GM19372 (cell line): ENCODE results near the gene CLPTM1.
"Not testable (repeated sequence)": the region's sequence is repeated elsewhere in the genome, so short reads cannot be mapped to it uniquely, and the experiment has no call there.

ENCODE experiments used
- ATAC-seq: cut with Tn5 transposase; IDR thresholded peaks from one replicate; pipeline ENCODE4 v1.9.1; 2021; ENCODE audit warnings: mild to moderate bottlenecking, low read depth, moderate library complexity; ENCODE audit not compliant: unreplicated experiment

The CLPTM1 gene

GRCh38 chr19:44972802-44973201 is 17.6 kb downstream of the CLPTM1 start:
- ATAC-seq: no peak

- ATAC-seq: no peak
Measured at GRCh38 chr19:44973982-44974735, 19.0 kb downstream of the CLPTM1 start.

- ATAC-seq: no peak
Measured at GRCh38 chr19:44974857-44975256, 19.7 kb downstream of the CLPTM1 start.

- ATAC-seq: no peak
Measured at GRCh38 chr19:44975444-44975843, 20.3 kb downstream of the CLPTM1 start.

- no peak for ATAC-seq
Measured at GRCh38 chr19:44984005-44984404, 28.8 kb downstream of the CLPTM1 start.

DNA sequence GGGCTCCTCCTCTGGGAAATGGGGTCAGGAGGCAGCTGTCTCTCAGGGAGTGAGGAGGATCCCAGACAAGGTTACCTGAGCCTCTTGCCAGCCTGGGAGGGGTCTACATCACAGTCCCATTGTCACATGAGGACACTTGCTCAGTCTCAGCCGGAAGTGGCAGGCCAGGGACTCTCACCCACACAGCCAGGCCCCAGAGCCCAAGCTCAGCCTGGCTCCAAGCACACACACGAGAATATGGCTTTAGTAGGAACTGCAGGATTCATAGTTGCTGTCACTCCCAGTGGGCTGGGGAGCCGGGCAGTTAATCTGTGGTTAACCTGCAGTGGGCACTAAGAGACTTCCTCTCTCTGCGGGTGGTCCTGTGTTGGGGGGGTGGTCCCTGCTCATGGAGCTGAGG is 30.3 kb downstream of the CLPTM1 start:
- no peak for ATAC-seq

DNA sequence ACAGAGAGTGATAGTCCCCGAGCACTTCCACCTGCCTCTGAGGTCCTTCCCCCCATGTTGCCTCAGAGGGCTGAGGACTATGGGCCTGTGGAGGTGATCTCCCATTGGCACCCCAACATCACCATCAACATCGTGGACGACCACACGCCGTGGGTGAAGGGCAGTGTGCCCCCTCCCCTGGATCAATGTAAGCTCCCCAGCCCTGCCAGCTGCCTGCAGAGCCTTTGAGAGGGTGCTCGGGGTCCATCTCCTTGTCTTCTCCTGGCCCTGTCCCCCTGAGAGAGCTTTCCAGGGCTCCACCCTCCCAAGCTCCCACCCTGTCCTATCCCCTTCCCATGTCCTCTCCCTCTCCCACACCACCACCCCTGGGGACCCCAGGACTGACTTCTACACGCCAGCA is 31.2 kb downstream of the CLPTM1 start:
- ATAC-seq: no peak

- ATAC-seq: no peak
Measured at GRCh38 chr19:44987148-44987675, 32.0 kb downstream of the CLPTM1 start.

DNA sequence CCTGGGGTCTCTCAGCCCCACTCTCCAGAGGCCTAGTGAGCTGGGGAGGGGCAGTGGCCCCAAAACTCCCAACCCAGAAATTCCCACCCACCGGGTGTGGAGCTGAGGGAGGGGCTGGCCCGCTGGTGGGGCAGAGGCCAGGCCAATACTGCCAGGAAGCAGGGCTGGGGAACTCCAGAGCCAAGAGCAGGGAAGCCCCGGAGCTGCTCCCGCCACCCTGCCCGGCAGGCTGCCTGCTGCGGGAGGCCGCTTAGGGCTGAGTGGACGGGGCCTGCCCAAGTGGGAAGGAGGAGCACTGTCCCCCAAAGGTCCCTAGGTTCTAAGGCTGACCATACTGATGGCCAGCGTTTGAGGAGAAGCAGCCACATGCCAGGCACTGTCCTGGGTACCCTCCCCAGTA is 33.1 kb downstream of the CLPTM1 start:
- no peak for ATAC-seq

DNA sequence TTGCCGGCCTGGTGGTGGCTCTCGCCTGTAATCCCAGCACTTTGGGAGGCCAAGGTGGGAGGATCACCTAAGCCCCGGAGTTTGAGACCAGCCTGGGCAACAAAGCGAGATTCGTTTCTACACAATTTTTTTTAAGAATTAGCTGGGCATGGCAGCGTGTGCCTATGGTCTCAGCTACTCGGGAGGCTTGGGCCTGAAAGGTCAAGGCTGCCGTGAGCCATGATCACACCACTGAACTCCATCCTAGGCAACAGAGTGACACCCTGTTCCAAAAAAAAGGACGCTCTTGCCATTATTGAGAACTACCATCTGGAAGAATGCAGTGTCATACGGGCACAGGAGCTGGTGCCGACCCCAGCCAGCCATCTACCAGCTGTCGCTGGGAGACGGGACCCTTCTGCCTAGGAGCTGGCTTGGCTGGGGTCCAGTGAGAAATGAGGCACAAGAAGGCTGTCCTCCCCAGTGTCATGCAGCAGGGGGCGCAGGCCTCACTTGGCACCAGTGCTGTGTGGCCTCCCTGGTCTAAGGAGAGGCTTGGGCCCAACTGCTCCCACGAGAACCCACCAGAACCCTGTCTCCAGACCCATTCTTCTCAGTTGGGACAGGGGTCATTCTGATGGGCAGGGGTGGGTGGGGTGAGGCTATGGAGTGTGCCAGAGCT is 33.8 kb downstream of the CLPTM1 start:
- ATAC-seq: no peak

DNA sequence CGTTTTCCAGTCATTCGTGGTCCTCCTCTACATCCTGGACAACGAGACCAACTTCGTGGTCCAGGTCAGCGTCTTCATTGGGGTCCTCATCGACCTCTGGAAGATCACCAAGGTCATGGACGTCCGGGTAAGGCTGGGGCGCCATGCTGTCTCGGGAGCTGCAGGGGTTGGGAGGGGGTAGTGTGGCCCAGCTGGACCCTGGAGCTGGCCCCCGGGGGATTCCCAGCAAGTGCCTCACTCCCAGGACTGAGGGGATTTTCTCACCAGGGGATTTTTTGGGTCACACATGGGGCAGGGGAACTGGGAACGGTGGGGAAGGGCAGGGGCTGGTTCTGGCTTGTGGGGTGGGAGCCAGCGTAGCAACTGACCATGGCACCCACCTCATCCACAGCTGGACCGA is 35.3 kb downstream of the CLPTM1 start:
- no peak for ATAC-seq

DNA sequence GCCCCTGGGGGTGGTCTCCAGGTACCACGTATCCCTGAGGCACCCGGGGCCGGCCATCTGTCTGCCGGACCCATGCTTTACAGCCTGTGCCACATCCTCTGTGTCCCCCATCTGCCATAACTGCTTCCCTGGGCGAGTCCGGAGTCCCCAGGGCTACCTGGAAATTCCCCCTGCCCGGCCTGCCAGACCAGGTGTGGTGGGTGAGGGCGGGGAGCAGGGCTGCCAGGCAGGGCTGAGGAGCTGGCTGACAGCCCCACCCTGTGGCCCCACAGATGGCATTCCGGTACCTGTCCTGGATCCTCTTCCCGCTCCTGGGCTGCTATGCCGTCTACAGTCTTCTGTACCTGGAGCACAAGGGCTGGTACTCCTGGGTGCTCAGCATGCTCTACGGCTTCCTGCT is 35.8 kb downstream of the CLPTM1 start:
- ATAC-seq: no peak

DNA sequence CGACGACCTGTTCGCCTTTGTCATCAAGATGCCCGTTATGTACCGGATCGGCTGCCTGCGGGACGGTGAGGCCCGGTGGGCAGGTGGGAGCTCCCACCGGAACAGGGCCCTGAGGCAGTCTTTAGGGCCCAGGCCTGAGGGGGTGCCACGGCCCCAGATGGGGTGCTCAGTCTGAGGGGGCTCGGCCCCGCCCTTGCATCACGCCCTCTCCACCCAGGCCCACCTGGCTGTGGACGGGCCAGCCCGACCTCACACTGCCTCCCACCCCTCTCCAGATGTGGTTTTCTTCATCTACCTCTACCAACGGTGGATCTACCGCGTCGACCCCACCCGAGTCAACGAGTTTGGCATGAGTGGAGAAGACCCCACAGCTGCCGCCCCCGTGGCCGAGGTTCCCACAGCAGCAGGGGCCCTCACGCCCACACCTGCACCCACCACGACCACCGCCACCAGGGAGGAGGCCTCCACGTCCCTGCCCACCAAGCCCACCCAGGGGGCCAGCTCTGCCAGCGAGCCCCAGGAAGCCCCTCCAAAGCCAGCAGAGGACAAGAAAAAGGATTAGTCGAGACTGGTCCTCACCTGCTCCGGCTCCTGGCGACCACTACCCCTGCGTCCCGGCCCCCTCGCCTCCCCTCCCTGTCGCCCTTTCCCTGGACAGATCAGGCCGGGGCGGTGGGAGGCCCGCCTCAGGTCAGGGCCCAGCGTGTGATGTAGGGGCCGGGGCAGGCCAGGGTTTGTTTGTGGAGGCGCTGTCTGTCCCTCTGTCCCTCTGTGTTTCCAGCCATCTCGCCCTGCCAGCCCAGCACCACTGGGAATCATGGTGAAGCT is 37.4 kb downstream of the CLPTM1 start:
- ATAC-seq: no peak

DNA sequence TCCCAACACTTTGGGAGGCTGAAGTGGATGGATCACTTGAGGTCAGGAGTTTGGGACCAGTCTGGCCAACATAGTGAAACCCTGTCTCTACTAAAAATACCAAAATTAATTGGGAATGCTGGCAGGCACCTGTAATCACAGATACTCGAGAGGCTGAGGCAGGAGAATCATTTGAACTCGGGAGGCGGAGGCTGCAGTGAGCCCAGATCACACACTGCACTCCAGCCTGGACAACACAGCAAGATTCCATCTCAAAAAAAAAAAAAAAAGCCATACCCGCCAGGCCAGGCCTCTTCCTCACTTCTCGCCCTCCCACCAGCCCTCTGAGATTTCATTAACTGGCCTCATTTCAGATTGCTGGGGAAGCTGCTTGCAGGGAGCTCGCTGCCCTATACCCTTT is 38.3 kb downstream of the CLPTM1 start:
- ATAC-seq: no peak

DNA sequence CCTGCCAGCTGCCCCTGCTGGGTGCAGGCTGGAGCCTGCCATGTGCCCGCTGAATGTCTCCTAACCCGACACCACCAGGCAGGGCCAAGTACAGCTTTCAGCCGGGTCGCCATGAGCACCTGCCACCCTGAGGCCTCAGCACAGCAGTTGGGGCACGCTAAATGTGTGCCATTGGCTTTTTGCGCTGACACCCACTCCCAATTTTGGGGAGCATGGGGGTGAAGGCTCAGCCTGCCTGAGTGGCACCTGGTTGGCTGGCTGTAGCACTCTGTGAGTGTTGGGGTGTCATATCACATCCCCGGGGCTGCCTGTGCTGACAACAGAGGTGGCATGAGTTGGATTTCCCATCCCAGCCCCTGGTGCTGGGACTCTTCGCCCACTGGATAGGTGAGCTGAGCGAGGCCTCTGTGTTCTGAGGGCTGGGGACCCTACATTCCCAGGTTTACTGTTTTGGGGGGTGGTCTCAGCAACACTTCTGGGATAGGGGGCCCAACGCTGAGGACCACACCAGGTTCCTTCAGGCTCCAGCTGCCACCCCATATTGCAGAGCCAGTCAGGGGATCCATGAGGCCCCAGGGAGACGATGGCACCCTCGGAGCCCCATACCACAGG is 38.9 kb downstream of the CLPTM1 start:
- ATAC-seq: no peak

GRCh38 chr19:44998025-44998424 is 42.8 kb downstream of the CLPTM1 start:
- ATAC-seq: no peak

DNA sequence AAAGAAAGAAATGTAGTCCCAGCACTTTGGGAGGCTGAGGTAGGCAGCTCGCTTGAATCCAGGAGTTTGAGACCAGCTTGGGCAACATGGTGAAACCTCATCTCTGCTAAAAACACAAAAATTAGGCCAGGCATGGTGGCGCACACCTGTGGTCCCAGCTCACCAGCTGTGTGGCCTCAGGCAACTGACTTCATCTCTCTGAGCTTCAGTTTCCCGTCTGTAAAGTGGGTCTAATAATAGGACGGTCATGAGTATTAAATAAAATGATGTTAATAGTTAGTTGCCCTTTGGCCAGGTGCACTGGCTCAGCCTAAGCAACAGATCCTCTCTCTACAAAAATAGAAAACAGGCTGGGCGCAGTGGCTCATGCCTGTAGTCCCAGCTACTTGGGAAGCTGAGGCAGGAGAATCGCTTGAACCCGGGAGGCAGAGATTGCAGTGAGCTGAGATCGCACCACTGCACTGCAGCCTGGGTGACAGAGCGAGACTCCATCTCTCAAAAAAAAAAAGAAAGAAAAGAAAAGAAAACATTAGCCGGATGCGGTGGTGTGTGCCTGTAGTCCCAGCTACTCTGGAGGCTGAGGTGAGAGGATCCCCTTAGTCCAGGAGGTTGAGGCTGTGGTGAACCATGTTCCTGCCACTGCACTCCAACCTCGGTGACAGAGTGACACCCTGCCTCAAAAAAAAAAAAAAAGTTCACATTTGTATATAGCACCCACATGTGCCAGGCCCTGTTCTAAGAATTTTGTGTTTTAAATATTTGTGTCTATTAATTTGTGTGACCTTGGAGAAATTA is 44.1 kb downstream of the CLPTM1 start:
- ATAC-seq: not testable (repeated sequence)

DNA sequence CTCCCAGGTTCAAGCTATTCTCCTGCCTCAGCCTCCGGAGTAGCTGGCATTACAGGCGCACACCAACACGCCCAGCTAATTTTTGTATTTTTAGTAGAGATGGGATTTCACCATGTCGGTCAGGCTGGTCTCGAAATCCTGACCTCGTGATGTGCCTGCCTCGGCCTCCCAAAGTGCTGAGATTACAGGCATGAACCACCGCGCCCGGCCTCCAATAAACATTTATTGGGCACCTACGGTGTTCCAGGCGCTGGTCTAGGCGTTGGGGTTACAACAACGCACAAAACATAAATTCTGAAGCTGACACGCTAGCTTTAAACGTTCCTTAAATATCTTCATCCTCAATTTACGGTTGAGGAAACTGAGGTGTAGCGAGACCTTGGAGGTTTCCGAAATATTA is 45.5 kb downstream of the CLPTM1 start:
- ATAC-seq: not testable (repeated sequence)

- peak; percentile 36 for ATAC-seq
Measured at GRCh38 chr19:45001087-45001739, 46.0 kb downstream of the CLPTM1 start, which contains the start of gene RELB. Gene RELB, plus strand, starts transcription at chr19:45001464. Its CDS starts 116 bp downstream, at chr19:45001580.
